GM21737 (cell line): ENCODE measurements around the gene VWCE.

Source experiments
- ATAC-seq: cut with Tn5 transposase; IDR thresholded peaks from one replicate; pipeline ENCODE4 v1.9.1; 2021; ENCODE audit warnings: mild to moderate bottlenecking, moderate library complexity; ENCODE audit not compliant: unreplicated experiment

Gene VWCE

GRCh38 chr11:61294717-61295595 lies at the start of gene VWCE:
Gene VWCE, minus strand, starts transcription at chr11:61295316. Its CDS starts 279 bp downstream, at chr11:61295037.
- ATAC-seq: peak; percentile 65

GRCh38 chr11:61343792-61344745 lies 49.0 kb upstream of the VWCE start:
- no peak for ATAC-seq

DNA sequence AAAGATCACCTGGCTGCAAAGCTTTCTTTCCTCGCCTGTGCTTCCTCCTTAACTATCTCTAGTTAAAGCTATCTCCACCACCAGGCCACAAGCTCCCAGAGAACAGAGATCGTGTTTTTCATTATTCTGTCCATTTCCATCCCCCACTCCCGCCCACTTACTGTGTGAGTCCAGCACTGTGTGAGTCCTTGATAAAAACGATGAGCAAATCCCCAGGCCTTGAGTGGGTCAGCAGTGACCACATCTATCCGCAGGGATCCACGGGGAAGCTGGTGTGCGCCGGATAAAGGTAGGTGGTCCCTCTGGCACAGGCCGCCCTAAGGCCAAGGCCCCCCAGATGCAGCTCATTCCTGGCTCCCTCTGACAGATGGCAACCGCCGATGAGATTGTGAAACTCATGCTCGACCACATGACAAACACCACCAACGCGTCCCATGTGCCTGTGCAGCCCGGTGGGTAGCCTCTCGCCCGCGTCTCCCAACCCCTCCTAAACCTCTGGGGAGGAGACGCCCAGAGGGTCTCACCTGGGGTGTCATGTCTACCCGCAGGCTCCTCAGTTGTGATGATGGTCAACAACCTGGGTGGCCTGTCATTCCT lies 47.2 kb upstream of the VWCE start:
- ATAC-seq: no peak

DNA sequence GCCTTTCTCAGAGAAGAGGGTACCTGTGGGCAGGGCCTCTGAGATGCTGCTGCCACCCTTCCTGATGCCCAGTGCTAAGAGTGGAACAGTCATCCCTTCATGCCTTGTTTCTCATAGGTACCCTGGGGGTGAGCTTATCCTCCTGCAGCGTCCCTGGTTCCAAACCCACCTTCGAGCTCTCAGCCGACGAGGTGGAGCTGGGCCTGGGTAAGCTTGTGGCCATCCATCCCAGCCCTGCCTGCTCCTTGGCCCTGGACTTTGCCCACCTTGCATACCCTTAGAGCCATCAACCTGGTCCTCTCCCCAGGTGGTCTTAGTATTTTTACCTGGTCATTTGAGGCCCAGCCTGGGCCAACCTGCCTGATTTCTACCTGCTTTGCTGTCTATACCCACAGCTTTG lies 46.6 kb upstream of the VWCE start:
- no peak for ATAC-seq

- ATAC-seq: no peak
Measured at GRCh38 chr11:61340979-61341378, 45.9 kb upstream of the VWCE start.

GRCh38 chr11:61339490-61339878 lies 44.4 kb upstream of the VWCE start:
- ATAC-seq: no peak

DNA sequence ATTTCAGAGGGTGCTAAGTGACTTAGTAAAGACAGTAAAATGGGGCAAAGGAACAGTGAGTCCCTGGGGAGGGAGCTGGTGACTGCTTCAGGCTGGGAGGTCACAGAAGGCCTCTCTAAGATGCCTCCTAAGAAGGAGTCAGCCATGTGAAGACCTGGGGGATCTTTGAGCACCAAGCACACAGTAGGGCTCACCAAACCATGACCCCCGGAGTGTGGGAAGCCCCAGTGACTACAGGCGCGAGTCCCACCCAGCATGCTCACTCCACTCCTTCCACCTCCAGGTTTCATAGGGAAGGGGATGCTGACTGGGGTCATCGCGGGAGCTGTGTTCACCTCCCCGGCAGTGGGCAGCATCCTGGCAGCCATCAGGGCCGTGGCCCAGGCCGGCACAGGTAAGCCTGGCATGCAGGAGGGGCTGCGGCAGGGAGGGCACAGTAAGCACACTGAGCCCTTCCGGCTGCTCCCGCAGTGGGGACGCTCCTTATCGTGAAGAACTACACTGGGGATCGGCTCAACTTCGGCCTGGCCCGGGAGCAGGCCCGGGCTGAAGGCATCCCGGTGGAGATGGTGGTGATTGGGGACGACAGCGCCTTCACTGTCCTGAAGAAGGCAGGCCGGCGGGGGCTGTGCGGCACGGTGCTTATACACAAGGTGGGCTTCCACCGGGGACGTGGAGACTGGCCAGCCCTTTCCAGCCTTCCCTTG lies 43.8 kb upstream of the VWCE start:
- ATAC-seq: no peak

DNA sequence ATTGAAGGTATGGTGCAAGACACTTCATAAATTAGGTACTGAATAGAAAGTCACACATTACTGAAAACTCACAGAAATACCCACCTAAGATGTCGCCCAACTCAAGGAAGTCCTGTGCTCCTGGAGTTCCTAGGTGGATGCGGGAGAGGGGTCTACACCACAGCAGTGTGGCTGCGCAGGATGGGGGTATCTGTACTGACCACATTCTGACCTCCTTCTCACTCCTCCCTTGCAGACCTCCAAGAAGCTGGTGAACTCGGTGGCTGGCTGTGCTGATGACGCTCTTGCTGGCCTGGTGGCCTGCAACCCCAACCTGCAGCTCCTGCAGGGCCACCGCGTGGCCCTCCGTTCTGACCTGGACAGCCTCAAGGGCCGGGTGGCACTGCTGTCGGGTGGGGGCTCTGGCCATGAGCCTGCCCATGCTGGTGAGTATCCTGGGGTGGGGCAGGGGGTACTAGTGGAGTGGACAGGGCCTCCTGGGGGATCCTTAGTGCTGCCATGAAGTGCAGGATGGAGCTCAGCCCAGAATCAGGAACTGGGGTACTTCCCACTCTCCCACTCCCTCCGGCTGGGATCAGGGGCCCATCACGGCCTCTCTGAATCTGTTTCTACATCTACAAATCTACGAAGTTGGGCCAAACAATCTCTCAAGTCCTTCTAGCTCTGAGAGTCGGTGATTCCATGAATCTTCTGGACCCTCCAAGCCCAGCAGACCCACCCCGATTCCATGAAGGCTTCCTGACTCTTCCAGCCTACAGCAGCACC lies 42.8 kb upstream of the VWCE start:
- ATAC-seq: no peak

- ATAC-seq: no peak
Measured at GRCh38 chr11:61336171-61336935, 41.2 kb upstream of the VWCE start.

- ATAC-seq: no peak
Measured at GRCh38 chr11:61335355-61335710, 40.2 kb upstream of the VWCE start.

DNA sequence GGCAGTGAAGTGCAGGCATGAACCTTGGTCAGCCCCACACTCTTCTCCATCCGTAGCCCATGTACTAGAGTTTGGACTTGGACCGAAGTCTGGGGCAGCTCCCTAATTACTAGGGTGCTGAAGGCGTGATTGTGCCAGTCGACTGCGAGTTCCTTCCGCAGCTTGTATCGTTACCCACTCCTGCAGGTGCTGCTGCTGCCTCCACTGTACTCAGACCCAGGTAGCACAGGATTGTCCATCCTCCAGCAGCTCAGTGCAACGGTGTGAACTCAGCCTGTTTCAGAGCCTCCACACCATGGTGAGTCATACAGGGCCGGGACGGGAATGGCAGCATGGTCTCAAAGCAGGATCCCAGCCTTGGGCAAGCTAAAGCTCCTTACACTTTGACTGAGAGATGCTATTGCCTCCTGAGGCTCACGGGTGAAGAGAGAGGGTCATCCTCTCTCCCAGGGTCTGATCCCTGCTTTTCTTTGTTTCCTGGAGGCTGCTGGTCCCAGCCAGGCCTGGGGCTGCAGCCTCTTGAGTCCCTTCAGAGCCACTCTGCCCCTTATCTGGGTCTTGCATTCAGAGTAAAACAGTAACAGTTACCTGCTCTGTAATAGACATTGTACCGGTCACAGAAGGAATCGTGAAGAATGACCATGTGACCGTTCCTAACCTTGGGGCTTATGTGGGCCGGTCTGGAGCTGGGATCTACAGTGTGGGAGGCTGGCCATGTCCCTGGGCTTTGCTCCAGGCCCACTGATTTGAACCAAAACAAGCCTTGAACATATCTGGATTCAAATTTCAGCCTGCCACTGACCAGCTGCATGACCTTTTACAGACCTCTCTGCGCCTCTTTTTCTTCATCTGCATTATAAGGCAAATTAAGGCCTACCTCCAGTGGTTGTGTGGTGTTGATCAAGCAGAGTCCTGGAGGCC lies 39.6 kb upstream of the VWCE start:
- no peak for ATAC-seq

DNA sequence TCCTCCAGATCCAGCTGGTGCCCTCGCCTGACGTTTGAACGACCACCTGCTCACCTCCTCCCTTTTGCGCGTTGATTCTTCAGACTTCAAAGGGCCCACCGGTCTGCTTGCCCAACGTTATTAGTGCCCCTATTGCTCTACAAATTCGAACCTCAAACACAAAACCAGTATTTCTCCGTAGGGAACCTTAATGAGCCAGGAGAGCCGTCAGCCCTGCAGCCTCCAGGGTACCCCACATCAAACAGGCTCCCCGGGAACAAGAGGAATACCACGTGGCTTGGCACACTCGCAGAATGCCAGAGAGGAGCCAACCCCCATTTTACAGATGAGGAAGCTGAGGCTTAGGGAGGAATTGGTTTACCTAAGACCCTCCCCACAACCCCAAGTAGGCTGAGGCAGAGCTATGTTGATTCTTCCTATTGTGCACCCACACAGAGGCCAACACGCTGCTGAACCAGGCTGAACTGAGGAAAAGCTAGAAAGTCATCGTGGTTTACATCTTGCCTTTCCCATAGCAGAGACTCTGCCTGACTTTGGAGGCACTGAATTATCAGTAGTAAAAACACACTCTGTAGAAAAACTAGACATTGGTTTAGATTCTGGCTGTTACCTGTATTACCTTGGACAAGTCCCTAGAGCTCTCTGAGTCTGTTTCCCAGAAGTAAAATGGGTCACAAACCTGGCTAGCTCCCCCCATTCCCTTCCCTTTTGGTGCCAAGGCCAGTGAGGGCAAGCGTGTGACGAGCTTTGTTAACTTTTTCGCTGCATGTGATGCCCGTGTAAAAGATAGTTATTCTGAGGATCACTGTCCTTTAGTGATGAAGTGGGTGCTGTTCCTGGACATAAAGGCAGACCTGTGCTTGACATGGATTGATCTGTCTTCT lies 38.7 kb upstream of the VWCE start:
- no peak for ATAC-seq

DNA sequence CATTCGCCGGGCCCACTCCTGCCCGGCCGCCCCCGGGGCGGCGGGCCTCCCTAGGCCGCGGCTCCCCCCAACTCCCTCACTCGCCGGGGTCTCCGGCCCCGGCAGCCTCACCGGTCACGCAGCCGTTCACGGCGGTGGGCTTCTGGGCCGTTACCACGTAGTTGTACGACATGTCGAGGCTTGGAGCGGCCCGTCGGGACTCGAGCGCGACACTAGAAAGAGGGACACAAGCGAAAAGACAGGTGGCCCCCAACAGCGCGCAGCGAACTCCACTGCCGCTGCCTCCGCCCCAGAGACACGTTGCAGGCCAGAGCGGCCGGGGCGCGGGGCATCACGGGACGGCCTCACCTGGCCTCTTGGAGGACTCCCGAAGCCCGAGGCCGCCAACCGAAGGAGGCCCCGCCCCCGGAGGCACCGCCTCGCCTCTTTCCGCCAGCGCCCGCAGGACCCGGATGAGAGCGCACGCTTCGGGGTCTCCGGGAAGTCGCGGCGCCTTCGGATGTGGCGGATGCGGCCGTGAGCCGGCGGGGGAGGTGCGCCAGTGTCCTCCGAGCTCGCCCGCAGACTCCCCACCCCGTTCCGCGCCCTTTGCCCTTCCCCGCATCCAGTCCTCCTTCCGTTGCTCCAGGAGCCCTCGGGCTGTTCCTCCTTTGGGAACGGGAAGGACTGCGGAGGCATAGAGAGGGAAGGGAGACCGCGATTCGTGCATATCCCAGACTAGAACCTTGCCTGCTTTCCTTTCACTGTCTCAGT lies 37.9 kb upstream of the VWCE start, which contains the start of the genes DDB1 and TKFC:
DDB1 (minus strand) TSS at position 309 of the 753 bp plus-strand sequence; CDS start at position 172, 137 bp downstream.
TKFC (plus strand) TSS at position 432 of the 753 bp plus-strand sequence. CDS start 1,501 bp downstream, outside the sequence.
- ATAC-seq: peak; percentile 88

GRCh38 chr11:61332281-61332796 lies 37.2 kb upstream of the VWCE start:
- ATAC-seq: no peak

- no peak for ATAC-seq
Measured at GRCh38 chr11:61331651-61332050, 36.5 kb upstream of the VWCE start.

DNA sequence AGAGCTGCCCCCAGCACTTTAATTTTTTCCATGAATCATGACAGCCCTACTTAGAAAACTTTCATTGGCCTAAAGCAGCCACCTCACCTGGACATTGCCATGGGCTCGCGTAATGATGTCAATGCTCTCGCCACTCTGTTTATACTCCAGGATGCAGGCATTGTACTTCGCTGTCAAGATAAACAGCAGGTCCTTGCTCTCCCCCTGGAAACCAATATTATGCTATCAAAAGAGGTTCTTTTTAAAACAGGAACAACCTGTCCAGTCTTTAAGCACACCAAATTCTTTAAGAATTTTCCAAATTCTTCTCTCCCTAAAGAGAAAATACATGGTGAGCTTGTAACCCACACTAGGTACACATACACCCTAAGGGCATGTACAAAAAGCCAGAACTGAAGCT lies 34.8 kb upstream of the VWCE start:
- no peak for ATAC-seq
